Immature natural killer cell (primary cell): ENCODE data around the gene SOX15. TPM values are rescaled to one million over a fixed set of nuclear protein-coding genes. Genes with fewer than 3 reads are reported as not detected.

ENCODE experiments used
- DNase-seq, 3 donors: peaks; one replicate each; pipeline ENCODE4 v3.0.0; 2022; ENCODE audit warnings: mixed read lengths in 1 of 3
- H3K27ac Mint-ChIP-seq, 6 donors: one replicate each; pipeline ENCODE4 v1.8.0; 2020; ENCODE audit warnings: mixed read lengths in 6 of 6, mild to moderate bottlenecking in 5 of 6, inconsistent platforms in 4 of 6, moderate library complexity in 3 of 6
- H3K27me3 Mint-ChIP-seq, 3 donors: one replicate each; pipeline ENCODE4 v1.8.0; 2020 to 2021; ENCODE audit warnings: low read depth in 3 of 3, mild to moderate bottlenecking in 3 of 3, mixed read lengths in 3 of 3, moderate library complexity in 3 of 3, inconsistent platforms in 1 of 3
- H3K36me3 Mint-ChIP-seq, 3 donors: one replicate each; pipeline ENCODE4 v1.8.0; 2020; ENCODE audit warnings: mixed read lengths in 3 of 3, inconsistent platforms in 2 of 3, mild to moderate bottlenecking in 2 of 3
- H3K4me1 Mint-ChIP-seq, 2 donors: one replicate each; pipeline ENCODE4 v1.8.0; 2020; ENCODE audit warnings: inconsistent platforms in 2 of 2, mild to moderate bottlenecking in 2 of 2, mixed read lengths in 2 of 2, moderate library complexity in 1 of 2
- H3K4me3 Mint-ChIP-seq, 5 donors: one replicate each; pipeline ENCODE4 v1.8.0; 2020; ENCODE audit warnings: mild to moderate bottlenecking in 5 of 5, mixed read lengths in 5 of 5, inconsistent platforms in 3 of 5, moderate library complexity in 3 of 5
- H3K9me3 Mint-ChIP-seq, 6 donors: one replicate each; pipeline ENCODE4 v1.8.0; 2020; ENCODE audit warnings: mild to moderate bottlenecking in 6 of 6, mixed read lengths in 6 of 6, inconsistent platforms in 4 of 6, moderate library complexity in 3 of 6
- polyA plus RNA-seq, 3 donors: library from polyadenylated mRNA; unstranded; fragments of 300-500 nt; fragmentation: Illumina TruSeq; gene quantifications; one replicate each; pipeline ENCODE4 v1.2.3, GENCODE V29; 2021

SOX15 gene
- polyA plus RNA-seq, 3 donors from 2014 or later, result not detected

DNA sequence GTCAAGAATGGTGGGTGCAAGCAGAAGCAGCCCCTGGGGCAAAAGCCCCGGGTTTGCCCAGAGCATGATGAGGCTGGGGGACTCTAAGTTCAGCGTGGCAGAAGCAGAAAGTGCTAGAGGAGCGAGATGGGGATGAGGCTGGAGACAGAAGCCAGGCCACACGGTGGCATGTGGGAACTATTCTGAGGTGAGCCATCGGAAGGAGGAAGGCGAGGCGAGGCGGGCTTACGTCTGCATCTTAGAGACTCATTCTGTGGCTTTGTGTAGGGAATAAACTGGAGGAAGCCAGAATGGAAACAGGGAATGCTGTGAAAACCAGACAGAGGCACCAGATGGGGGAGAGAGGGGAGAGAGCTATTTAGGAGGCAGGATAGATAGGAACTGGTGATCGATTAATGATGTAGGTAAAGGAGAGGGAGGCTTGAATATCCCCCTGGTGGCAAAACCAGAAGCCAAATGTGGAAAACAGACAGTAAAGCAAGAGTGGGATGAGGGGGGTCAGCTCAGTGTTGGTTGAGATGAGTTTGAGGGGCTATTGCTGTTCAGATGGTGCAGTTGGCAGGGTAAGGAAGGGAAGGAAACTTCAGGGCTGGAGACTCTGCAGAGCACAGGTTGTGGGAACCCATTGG lies 34.5 kb downstream of the SOX15 start:
- no peaks in the 10 kb centered on the region for H3K9me3 Mint-ChIP-seq
- peak overlapping the region in 4 of 6 donors; percentile 15 to 45 (median 42) for H3K27ac Mint-ChIP-seq
- peaks cover 8 to 13% (median 12%) of the 10 kb centered on the region in 3 donors for H3K36me3 Mint-ChIP-seq
- DNase-seq, result no peak
- peaks cover 0 to 8% (median 3%) of the 10 kb centered on the region in 3 donors for H3K27me3 Mint-ChIP-seq
- H3K4me1 Mint-ChIP-seq, result peaks cover 43 to 47% of the 10 kb centered on the region in 2 donors
- no peak overlapping the region for H3K4me3 Mint-ChIP-seq

DNA sequence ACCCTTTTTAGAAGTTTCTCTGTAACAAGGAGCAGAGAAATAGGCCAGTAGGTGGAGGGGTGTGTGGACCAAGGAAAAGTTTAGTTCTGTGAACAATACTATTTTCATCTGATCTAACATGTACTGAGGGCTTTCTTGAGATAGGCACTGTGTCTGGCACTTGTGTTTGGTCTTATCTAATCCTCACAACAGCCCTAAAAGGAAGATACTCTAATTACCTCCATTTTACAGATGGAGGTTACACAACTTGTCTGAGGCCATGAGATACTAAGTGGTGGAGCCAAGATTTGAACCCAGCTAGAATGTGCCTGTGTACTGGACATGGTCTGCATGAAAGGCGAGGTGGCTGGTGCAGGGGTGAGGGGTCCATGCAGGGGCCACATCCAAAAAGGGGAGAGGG lies 36.5 kb downstream of the SOX15 start:
- H3K4me3 Mint-ChIP-seq, result peak overlapping the region in 2 of 5 donors; percentile 16 to 53
- H3K27me3 Mint-ChIP-seq, result peaks cover 0 to 10% (median 3%) of the 10 kb centered on the region in 3 donors
- H3K27ac Mint-ChIP-seq, result peak overlapping the region; percentile 23 to 95 (median 87)
- H3K36me3 Mint-ChIP-seq, result peaks cover 8 to 13% (median 12%) of the 10 kb centered on the region in 3 donors
- DNase-seq, result no peak
- H3K9me3 Mint-ChIP-seq, result no peaks in the 10 kb centered on the region
- H3K4me1 Mint-ChIP-seq, result peaks cover 53 to 59% of the 10 kb centered on the region in 2 donors

DNA sequence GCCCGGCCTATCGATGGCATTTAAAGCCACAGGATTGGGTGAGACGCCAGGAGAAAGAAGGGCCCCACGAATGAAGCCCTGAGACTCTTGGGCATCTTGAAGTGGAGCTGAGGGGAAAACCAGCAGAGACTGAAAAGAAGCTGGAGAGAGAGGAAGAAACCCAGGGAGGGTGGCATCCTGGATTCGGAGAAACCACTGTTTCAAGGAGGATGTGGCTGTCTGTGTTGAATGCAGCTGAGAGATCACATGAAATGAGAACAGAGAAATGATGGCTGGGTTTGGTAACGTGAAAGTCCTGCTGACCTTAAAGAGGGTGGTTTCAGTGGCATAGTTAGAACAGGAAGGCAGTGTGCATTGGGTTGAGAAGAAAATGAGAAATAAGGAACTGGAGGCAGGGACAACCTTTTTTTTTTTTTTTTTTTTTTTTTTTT lies 37.3 kb downstream of the SOX15 start:
- H3K27me3 Mint-ChIP-seq, result peaks cover 0 to 10% (median 3%) of the 10 kb centered on the region in 3 donors
- peaks cover 8 to 13% (median 12%) of the 10 kb centered on the region in 3 donors for H3K36me3 Mint-ChIP-seq
- H3K27ac Mint-ChIP-seq, result peak overlapping the region; percentile 82 to 95 (median 90)
- no peaks in the 10 kb centered on the region for H3K9me3 Mint-ChIP-seq
- H3K4me3 Mint-ChIP-seq, result peak overlapping the region; percentile 63 to 71 (median 69)
- peak; percentile 22 to 44 (median 42) for DNase-seq
- H3K4me1 Mint-ChIP-seq, result peaks cover 59 to 66% of the 10 kb centered on the region in 2 donors

DNA sequence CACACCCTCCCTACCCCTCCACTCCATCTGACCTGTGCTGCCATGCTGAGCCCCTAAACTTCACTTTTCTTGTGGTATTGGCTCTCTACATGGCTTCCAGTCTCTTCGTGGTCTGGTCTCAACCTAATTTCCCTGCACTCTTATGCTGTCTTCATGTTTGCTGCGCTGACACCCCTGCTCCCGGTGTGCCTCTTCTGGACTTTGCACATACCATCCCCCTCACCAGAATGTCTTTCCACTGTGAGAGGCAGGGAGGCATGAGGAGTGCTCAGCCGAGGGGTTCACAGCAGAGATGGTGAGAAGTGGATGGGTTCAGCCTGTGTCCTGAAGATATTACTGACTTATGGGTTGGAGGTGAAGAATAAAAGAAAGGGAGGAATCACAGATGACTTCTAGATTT lies 38.5 kb downstream of the SOX15 start:
- Mint-ChIP-seq H3K27ac (peak overlapping the region; percentile 63 to 92 (median 87)), H3K9me3 (no peaks in the 10 kb centered on the region), H3K4me1 (peaks cover 59 to 70% of the 10 kb centered on the region in 2 donors), H3K27me3 (peaks cover 0 to 10% (median 2%) of the 10 kb centered on the region in 3 donors), H3K36me3 (peaks cover 6 to 13% (median 12%) of the 10 kb centered on the region in 3 donors), H3K4me3 (peak overlapping the region; percentile 34 to 58 (median 54))
- no peak for DNase-seq

DNA sequence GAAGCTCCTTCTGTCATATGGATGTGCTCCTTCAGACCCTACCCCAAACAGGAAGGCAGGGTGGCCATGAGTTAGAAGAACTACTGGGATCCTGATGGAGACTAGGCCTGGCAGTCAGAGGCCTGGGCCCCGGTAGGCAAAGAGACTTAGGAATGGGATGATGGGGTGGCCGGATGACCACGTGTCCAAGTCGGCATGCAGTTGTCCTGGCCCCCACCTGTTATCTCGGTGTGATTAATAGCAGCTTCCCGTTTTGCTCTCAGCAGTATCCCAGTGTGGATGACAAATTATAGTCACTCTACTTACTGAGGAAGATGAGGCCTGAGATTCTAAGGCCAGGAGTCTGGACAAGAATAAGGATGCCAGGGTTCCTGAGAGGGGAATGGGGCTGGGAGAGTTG lies 39.5 kb downstream of the SOX15 start:
- peaks cover 4 to 10% (median 10%) of the 10 kb centered on the region in 3 donors for H3K36me3 Mint-ChIP-seq
- peak overlapping the region; percentile 30 to 92 (median 88) for H3K27ac Mint-ChIP-seq
- H3K9me3 Mint-ChIP-seq, result no peaks in the 10 kb centered on the region
- no peak for DNase-seq
- peak overlapping the region in 4 of 5 donors; percentile 57 to 92 (median 89) for H3K4me3 Mint-ChIP-seq
- H3K27me3 Mint-ChIP-seq, result peaks cover 0 to 10% (median 1%) of the 10 kb centered on the region in 3 donors
- H3K4me1 Mint-ChIP-seq, result peaks cover 58 to 66% of the 10 kb centered on the region in 2 donors

DNA sequence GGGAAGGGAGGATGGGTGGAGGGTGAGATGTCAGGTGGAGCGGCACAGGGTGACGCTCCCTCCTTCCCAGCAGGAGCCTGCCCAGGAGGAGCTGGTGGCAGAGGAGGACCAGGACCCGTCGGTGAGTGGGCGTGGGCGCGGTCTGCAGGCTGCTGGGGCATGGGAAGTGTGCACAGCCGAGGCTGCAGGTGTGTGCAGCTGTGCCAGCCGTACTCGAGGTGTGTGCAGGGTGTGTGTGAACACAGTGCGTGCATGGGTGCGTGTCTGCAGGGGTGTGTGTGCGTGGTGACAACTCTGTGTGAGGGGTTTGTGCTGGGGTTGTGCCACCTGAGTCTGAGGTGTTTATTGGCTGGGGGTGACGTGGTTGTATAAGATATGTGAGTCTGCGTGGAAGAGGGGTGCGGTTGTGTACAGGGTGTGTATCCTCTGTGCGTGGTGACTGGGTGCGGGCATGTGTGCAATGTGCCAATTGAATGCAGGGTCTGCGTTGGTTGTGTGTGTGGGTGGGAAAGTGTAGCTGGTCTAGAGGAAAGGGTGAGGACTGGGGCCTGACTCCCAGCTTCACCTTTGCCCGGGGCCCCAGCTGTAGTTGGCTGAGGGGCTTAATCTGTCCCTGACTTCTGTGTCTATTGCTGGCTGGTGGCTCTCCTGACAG lies 40.4 kb downstream of the SOX15 start:
- Mint-ChIP-seq H3K4me1 (peaks cover 57 to 63% of the 10 kb centered on the region in 2 donors), H3K36me3 (peaks cover 4 to 9% (median 9%) of the 10 kb centered on the region in 3 donors), H3K27ac (peak overlapping the region; percentile 79 to 92 (median 90)), H3K27me3 (peaks cover 0 to 10% (median 1%) of the 10 kb centered on the region in 3 donors), H3K4me3 (peak overlapping the region; percentile 86 to 92 (median 88)), H3K9me3 (no peaks in the 10 kb centered on the region)
- peak; percentile 15 to 28 (median 26) for DNase-seq

DNA sequence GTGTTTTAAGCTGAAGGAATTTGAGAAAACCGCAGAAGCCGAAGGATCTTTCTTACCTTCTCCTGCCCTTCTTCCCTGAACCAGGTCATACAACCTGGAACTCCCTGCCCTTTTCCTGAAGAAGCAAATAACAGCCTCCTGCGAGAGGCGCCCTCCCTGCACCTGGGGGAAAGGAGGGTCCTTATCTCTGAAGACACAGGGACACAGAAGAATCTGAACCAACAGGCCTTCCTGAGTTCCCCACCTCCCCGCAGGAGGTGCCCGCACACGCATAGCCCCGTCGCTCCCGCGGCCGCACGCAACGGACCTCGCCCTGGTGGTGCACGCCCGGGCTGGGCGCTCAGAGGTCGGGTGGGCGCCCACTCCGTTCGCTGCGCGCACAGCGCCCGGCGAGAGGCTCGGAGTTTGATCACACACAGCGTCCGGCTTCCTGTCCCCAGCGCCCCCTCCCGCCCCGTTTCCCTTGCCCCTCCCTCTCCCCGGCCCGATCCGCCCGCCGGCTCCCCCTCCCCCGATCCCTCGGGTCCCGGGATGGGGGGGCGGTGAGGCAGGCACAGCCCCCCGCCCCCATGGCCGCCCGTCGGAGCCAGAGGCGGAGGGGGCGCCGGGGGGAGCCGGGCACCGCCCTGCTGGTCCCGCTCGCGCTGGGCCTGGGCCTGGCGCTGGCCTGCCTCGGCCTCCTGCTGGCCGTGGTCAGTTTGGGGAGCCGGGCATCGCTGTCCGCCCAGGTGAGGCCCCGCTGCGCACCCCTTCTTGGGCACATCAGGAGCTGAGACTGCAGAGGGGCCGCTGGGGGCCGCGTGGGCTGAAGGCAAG lies 41.1 kb downstream of the SOX15 start, which contains the start of gene TNFSF12:
Gene TNFSF12 (plus strand): TSS at position 474 of the 816 bp plus-strand sequence. CDS start 96 bp downstream, at position 570.
- peaks cover 0 to 8% (median 1%) of the 10 kb centered on the region in 3 donors for H3K27me3 Mint-ChIP-seq
- peak; percentile 61 to 66 (median 64) for DNase-seq
- peaks cover 4 to 9% (median 8%) of the 10 kb centered on the region in 3 donors for H3K36me3 Mint-ChIP-seq
- H3K9me3 Mint-ChIP-seq, result no peaks in the 10 kb centered on the region
- peaks cover 54 to 60% of the 10 kb centered on the region in 2 donors for H3K4me1 Mint-ChIP-seq
- H3K27ac Mint-ChIP-seq, result peak within 1 kb of the TSS; percentile 90 to 93 (median 92)
- peak within 1 kb of the TSS; percentile 87 to 92 (median 89) for H3K4me3 Mint-ChIP-seq

DNA sequence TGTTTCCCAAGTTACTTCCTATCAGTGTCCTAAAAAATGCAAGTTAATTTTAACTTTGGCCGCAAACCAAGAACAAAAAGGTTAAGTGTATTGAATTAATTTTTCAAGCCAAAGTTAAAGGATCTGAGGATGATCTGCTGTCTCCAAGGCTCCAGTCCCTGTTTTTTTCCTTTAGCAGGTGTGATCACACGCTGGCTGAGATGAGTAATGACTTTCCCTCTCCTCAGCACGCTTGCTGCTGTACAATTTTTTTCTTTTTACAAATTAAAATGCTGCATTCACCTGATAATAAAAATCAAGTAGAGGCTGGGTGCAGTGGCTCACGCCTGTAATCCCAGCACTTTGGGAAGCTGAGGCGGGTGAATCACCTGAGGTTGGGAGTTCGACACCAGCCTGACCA lies 45.0 kb downstream of the SOX15 start:
- Mint-ChIP-seq H3K27me3 (peaks cover 1 to 5% (median 2%) of the 10 kb centered on the region in 3 donors), H3K27ac (no peak overlapping the region), H3K4me1 (peaks cover 20 to 21% of the 10 kb centered on the region in 2 donors), H3K4me3 (no peak overlapping the region), H3K36me3 (no peaks in the 10 kb centered on the region), H3K9me3 (no peaks in the 10 kb centered on the region)
- no peak for DNase-seq

DNA sequence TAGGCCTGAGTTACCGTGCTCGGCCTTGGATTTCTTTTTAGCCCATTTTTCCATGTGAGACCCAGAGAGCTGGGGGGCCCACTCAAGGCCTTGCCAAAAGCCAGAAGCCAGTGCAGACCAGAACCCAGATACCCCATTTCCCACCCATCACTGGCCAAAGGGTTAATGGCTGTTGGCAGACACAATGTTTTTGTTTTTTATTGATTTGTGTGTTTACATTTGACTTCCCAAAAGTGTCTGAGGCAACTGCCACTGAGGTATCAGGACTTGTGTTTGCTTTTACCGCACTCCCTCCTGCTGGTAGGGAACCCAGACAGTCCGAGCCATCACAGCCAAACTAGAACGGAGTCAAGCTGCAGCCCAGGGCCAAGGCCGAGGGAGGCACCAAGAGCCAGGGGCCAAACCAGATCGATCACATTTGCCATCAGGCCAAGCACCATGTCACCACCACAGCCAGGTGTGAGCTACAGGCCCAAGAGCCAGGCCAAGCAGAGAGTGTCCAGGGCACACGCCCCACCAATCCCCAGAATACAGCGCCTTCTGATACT lies 48.7 kb downstream of the SOX15 start:
- Mint-ChIP-seq H3K27ac (no peak overlapping the region), H3K9me3 (peaks cover 0 to 3% (median 0%) of the 10 kb centered on the region in 6 donors), H3K36me3 (no peaks in the 10 kb centered on the region), H3K27me3 (peaks cover 0 to 4% (median 4%) of the 10 kb centered on the region in 3 donors), H3K4me3 (no peak overlapping the region), H3K4me1 (no peaks in the 10 kb centered on the region)
- DNase-seq, result no peak

DNA sequence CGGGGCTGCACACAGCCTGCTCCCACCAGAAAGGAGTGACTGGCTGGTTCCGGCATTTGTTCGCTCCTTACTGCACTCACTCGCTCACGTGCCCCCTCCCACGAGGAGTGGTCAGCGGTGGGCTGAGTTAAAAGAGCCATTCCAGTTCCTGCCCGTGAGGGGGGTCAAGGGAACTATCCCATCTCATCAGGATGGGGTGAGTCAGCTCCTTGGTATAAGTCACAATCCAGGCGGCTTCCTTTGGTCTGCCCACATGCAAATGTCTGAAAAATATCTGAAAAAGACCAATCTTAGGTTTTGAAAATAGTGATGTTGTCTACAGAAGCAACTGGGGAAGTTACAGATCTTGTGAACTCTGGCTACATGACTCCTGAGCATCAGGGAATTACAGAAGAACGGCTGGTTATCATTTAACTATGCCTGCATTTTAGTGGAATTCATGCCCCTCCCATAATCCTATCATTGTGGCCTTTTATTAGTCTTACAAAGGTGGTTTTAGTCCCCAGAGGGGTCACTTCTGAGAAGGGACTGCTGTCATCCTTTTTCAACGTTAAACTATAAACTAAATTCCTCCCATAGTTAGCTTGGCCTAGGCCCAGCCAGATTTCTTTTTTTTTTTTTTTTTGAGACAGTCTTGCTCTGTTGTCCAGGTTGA lies 50.9 kb downstream of the SOX15 start:
- Mint-ChIP-seq H3K27me3 (peaks cover 3 to 4% (median 4%) of the 10 kb centered on the region in 3 donors), H3K27ac (no peak overlapping the region), H3K9me3 (peaks cover 0 to 3% (median 0%) of the 10 kb centered on the region in 6 donors), H3K4me3 (no peak overlapping the region), H3K36me3 (no peaks in the 10 kb centered on the region), H3K4me1 (no peaks in the 10 kb centered on the region)
- no peak for DNase-seq
